Measurements from ENCODE around the gene SKOR1.

DNA sequence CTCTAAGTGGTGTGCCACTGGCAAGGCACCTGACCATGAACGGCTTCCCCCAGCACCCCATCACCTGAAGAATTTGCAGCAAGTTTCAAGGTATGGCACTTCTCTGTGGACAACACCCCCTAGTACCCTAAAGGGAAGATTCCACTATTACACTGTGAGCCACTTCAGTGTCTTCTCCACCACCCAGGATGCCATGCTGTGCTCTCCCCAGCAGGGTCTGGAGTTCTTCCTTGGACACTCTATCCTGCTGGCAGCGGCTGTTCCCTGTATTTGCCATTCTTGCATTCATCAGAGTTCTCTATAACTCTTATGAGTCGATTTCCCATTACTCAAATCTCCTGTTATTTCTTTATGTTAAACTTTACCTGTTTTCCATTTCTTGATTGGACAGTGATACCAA lies 48.5 kb downstream of the SKOR1 start:
- TF ChIP-seq, protein P1, sequence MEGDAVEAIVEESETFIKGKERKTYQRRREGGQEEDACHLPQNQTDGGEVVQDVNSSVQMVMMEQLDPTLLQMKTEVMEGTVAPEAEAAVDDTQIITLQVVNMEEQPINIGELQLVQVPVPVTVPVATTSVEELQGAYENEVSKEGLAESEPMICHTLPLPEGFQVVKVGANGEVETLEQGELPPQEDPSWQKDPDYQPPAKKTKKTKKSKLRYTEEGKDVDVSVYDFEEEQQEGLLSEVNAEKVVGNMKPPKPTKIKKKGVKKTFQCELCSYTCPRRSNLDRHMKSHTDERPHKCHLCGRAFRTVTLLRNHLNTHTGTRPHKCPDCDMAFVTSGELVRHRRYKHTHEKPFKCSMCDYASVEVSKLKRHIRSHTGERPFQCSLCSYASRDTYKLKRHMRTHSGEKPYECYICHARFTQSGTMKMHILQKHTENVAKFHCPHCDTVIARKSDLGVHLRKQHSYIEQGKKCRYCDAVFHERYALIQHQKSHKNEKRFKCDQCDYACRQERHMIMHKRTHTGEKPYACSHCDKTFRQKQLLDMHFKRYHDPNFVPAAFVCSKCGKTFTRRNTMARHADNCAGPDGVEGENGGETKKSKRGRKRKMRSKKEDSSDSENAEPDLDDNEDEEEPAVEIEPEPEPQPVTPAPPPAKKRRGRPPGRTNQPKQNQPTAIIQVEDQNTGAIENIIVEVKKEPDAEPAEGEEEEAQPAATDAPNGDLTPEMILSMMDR (IDR thresholded peaks at IDR 0.05; ENCODE audit: borderline replicate concordance, extremely low read depth, low read length, poor library complexity, severe bottlenecking), result no peak
- TF ChIP-seq EZH2 (IDR thresholded peaks at IDR 0.05; ENCODE audit: borderline replicate concordance, low read depth, low read length, severe bottlenecking), result no peak
